Loucy (cell line): ENCODE data around the gene ZNF792.

Source experiments
- H2AFZ ChIP-seq: fragments of 200-600 bp; sonication (generic); 2 replicates; pipeline ENCODE4 v1.6.0; 2016; ENCODE audit warnings: antibody characterized with exemption, mild to moderate bottlenecking, low read length, moderate library complexity
- H3F3A ChIP-seq: fragments of 200-600 bp; 2 replicates; pipeline ENCODE4 v1.6.0; 2016; ENCODE audit warnings: antibody characterized with exemption, low read depth, mild to moderate bottlenecking
- H3K27me3 ChIP-seq: fragments of 200-600 bp; sonication (generic); 2 replicates; pipeline ENCODE4 v1.6.1; 2014; ENCODE audit warnings: low read length, mild to moderate bottlenecking; ENCODE audit not compliant: insufficient read depth, poor library complexity, severe bottlenecking
- H3K36me3 ChIP-seq: fragments of 200-600 bp; sonication (generic); 2 replicates; pipeline ENCODE4 v1.6.1; 2016; ENCODE audit warnings: low read length; ENCODE audit not compliant: insufficient read depth
- H3K4me1 ChIP-seq: fragments of 200-600 bp; sonication (generic); 2 replicates; pipeline ENCODE4 v1.5.1; 2014; ENCODE audit warnings: low read length, mild to moderate bottlenecking; ENCODE audit not compliant: insufficient read depth, poor library complexity, severe bottlenecking
- H3K4me2 ChIP-seq: fragments of 200-600 bp; sonication (generic); 2 replicates; pipeline ENCODE4 v1.6.0; 2014; ENCODE audit warnings: antibody characterized with exemption, low read length, low read depth, mild to moderate bottlenecking; ENCODE audit not compliant: poor library complexity, severe bottlenecking
- H3K4me3 ChIP-seq: fragments of 200-600 bp; sonication (generic); 2 replicates; pipeline ENCODE4 v1.5.1; 2014; ENCODE audit warnings: low read length, mild to moderate bottlenecking, mixed read lengths; ENCODE audit not compliant: poor library complexity, severe bottlenecking
- H3K79me2 ChIP-seq: fragments of 200-600 bp; sonication (generic); 2 replicates; pipeline ENCODE4 v1.6.1; 2014; ENCODE audit warnings: low read length; ENCODE audit not compliant: insufficient read depth
- H3K9ac ChIP-seq: fragments of 200-600 bp; sonication (generic); 2 replicates; pipeline ENCODE4 v1.6.0; 2014; ENCODE audit warnings: mild to moderate bottlenecking, low read depth, low read length, moderate library complexity; ENCODE audit not compliant: poor library complexity, severe bottlenecking
- H3K9me2 ChIP-seq: fragments of 200-600 bp; sonication (generic); replicated peaks from 2 replicates; pipeline ENCODE4 v1.6.1; 2016; ENCODE audit warnings: low read depth, low read length, mixed read lengths
- H3K9me3 ChIP-seq: fragments of 200-600 bp; sonication (generic); 2 replicates; pipeline ENCODE4 v1.6.1; 2014; ENCODE audit warnings: mild to moderate bottlenecking, antibody characterized with exemption, low read length, low read depth; ENCODE audit not compliant: insufficient read depth
- H4K20me1 ChIP-seq: fragments of 200-600 bp; sonication (generic); 2 replicates; pipeline ENCODE4 v1.6.0; 2014; ENCODE audit warnings: antibody characterized with exemption, low read length, mild to moderate bottlenecking; ENCODE audit not compliant: insufficient read depth, poor library complexity, severe bottlenecking
- CTCF ChIP-seq: fragments of 200-600 bp; sonication (generic); conservative IDR thresholded peaks from 2 replicates; pipeline ENCODE4 v1.5.1; 2014; ENCODE audit warnings: mild to moderate bottlenecking, antibody characterized with exemption, low read length
- EZH2phosphoT487 ChIP-seq: fragments of 200-600 bp; IDR thresholded peaks from 2 replicates; pipeline ENCODE4 v1.6.1; 2018; ENCODE audit warnings: antibody characterized with exemption, mild to moderate bottlenecking, moderate library complexity, borderline replicate concordance

The ZNF792 gene

GRCh38 chr19:34983786-34984185, 19.8 kb upstream of the ZNF792 start:
- no peaks in the 10 kb centered on the region for H4K20me1 ChIP-seq
- no peak overlapping the region for H3K4me3 ChIP-seq
- no peak overlapping the region for H2AFZ ChIP-seq
- TF ChIP-seq CTCF (no peak), EZH2phosphoT487 (no peak)
- H3K27me3 ChIP-seq, result no peaks in the 10 kb centered on the region
- H3K36me3 ChIP-seq, result no peaks in the 10 kb centered on the region
- no peaks in the 10 kb centered on the region for H3K9me2 ChIP-seq
- no peak overlapping the region for H3K9ac ChIP-seq
- H3K79me2 ChIP-seq, result no peaks in the 10 kb centered on the region
- no peaks in the 10 kb centered on the region for H3K9me3 ChIP-seq
- H3K4me2 ChIP-seq, result no peak overlapping the region
- H3F3A ChIP-seq, result no peaks in the 10 kb centered on the region
- peaks cover 6% of the 10 kb centered on the region for H3K4me1 ChIP-seq

- Histone ChIP-seq H2AFZ (no peak overlapping the region), H3F3A (no peaks in the 10 kb centered on the region), H3K9ac (no peak overlapping the region), H3K9me2 (no peaks in the 10 kb centered on the region), H3K4me1 (peaks cover 6% of the 10 kb centered on the region), H4K20me1 (no peaks in the 10 kb centered on the region), H3K27me3 (no peaks in the 10 kb centered on the region), H3K9me3 (no peaks in the 10 kb centered on the region), H3K36me3 (no peaks in the 10 kb centered on the region), H3K4me2 (no peak overlapping the region), H3K79me2 (no peaks in the 10 kb centered on the region), H3K4me3 (no peak overlapping the region)
- TF ChIP-seq EZH2phosphoT487 (no peak), CTCF (no peak)
These were observed 18.2 kb upstream of the ZNF792 start for GRCh38 chr19:34982275-34982674.

GRCh38 chr19:34979819-34980640, 16.0 kb upstream of the ZNF792 start:
- TF ChIP-seq EZH2phosphoT487 (no peak), CTCF (no peak)
- H3K36me3 ChIP-seq, result no peaks in the 10 kb centered on the region
- H3K4me1 ChIP-seq, result no peaks in the 10 kb centered on the region
- no peaks in the 10 kb centered on the region for H4K20me1 ChIP-seq
- H3F3A ChIP-seq, result no peaks in the 10 kb centered on the region
- H3K27me3 ChIP-seq, result no peaks in the 10 kb centered on the region
- no peak overlapping the region for H3K4me3 ChIP-seq
- H3K79me2 ChIP-seq, result no peaks in the 10 kb centered on the region
- no peak overlapping the region for H3K9ac ChIP-seq
- no peak overlapping the region for H3K4me2 ChIP-seq
- H2AFZ ChIP-seq, result no peak overlapping the region
- no peaks in the 10 kb centered on the region for H3K9me2 ChIP-seq
- peaks cover 3% of the 10 kb centered on the region; the same call in 1 of the 2 replicates for H3K9me3 ChIP-seq
